Skeletal muscle satellite cell (primary cell): ENCODE data around the gene TFPI.

Experiments used
- H3K27me3 ChIP-seq: 2 replicates; pipeline ENCODE4 v1.7.0; 2013; ENCODE audit warnings: low read length; ENCODE audit not compliant: control insufficient read depth, insufficient read depth
- H3K36me3 ChIP-seq: 2 replicates; pipeline ENCODE4 v1.7.0; 2013; ENCODE audit warnings: mild to moderate bottlenecking, control low read depth, low read length; ENCODE audit not compliant: insufficient read depth
- H3K4me1 ChIP-seq: 2 replicates; pipeline ENCODE4 v1.7.0; 2013; ENCODE audit warnings: low read length; ENCODE audit not compliant: control insufficient read depth, insufficient read depth
- H3K4me2 ChIP-seq: 2 replicates; pipeline ENCODE4 v1.7.0; 2013; ENCODE audit warnings: mild to moderate bottlenecking, low read length
- H3K4me3 ChIP-seq: 2 replicates; pipeline ENCODE4 v1.7.0; 2013; ENCODE audit warnings: low read length
- H3K9ac ChIP-seq: 2 replicates; pipeline ENCODE4 v1.7.0; 2013; ENCODE audit warnings: mild to moderate bottlenecking, low read depth, low read length, moderate library complexity
- H3K9me3 ChIP-seq: replicated peaks from 2 replicates; pipeline ENCODE4 v1.7.0; 2013; ENCODE audit warnings: mild to moderate bottlenecking, control low read depth, low read length

TFPI gene

GRCh38 chr2:187446711-187447110 lies 107.5 kb downstream of the TFPI start:
- Histone ChIP-seq H3K36me3 (no peaks in the 10 kb centered on the region), H3K9me3 (no peaks in the 10 kb centered on the region), H3K9ac (no peak overlapping the region), H3K4me2 (peak overlapping the region; percentile 70), H3K27me3 (no peaks in the 10 kb centered on the region), H3K4me3 (peak overlapping the region; percentile 52), H3K4me1 (peaks cover 9% of the 10 kb centered on the region)

- Histone ChIP-seq H3K4me3 (no peak overlapping the region), H3K27me3 (no peaks in the 10 kb centered on the region), H3K9ac (no peak overlapping the region), H3K4me1 (peaks cover 9% of the 10 kb centered on the region), H3K9me3 (no peaks in the 10 kb centered on the region), H3K4me2 (no peak overlapping the region), H3K36me3 (no peaks in the 10 kb centered on the region)
These were observed 109.2 kb downstream of the TFPI start for GRCh38 chr2:187445051-187445450.

DNA sequence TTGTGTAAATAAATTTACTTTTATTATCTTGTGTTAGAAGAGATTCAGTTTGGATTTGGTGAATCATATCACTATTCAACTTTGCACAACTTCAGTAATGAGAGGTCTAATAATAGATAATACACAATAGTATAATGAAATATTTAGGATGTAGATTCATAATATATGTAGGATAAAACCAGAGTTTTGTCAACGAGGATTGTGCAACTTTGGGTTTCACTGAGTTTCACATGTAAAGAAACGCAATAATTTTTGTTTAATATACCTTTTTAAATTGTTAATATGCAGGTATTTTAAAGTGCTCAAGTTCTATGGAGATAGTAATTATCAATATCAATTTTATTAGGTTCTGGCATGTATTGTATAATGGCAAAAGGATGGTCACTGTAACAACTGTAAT lies 111.5 kb downstream of the TFPI start:
- Histone ChIP-seq H3K36me3 (no peaks in the 10 kb centered on the region), H3K9ac (no peak overlapping the region), H3K4me1 (peaks cover under 1% of the 10 kb centered on the region), H3K4me2 (no peak overlapping the region), H3K27me3 (no peaks in the 10 kb centered on the region), H3K9me3 (no peaks in the 10 kb centered on the region), H3K4me3 (no peak overlapping the region)

GRCh38 chr2:187442378-187442777 lies 111.9 kb downstream of the TFPI start:
- H3K9me3 ChIP-seq: no peaks in the 10 kb centered on the region
- no peak overlapping the region for H3K9ac ChIP-seq
- no peak overlapping the region for H3K4me3 ChIP-seq
- no peaks in the 10 kb centered on the region for H3K4me1 ChIP-seq
- H3K36me3 ChIP-seq: no peaks in the 10 kb centered on the region
- no peaks in the 10 kb centered on the region for H3K27me3 ChIP-seq
- H3K4me2 ChIP-seq: no peak overlapping the region

DNA sequence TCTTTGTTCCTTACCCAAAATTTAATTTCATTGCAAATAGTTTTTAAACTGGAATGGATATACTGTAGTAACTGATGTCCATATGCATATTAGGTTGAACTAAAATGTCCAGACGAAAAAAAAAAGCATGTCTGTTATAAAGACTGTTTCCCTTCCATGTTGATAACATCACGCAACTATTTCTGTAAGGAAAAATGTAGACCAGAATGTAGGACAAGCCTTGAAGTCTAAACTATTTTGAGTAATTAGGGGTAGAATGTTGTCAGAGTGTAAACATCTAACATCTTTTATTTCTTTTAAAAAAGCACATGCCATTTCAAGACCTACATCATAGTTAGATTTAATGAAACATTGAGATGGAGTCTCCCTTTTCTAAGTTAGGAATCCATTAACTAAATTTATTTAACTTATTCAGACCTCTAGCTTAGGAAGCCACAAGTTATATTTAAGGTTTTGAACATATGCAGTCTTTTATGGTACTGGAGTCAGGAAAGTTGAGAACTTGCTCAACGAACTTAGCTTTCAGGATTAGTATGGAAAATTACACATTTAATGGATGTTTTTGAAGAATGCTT lies 114.0 kb downstream of the TFPI start:
- Histone ChIP-seq H3K4me3 (no peak overlapping the region), H3K4me1 (peaks cover 10% of the 10 kb centered on the region), H3K4me2 (no peak overlapping the region), H3K36me3 (no peaks in the 10 kb centered on the region), H3K27me3 (no peaks in the 10 kb centered on the region), H3K9ac (no peak overlapping the region), H3K9me3 (no peaks in the 10 kb centered on the region)

DNA sequence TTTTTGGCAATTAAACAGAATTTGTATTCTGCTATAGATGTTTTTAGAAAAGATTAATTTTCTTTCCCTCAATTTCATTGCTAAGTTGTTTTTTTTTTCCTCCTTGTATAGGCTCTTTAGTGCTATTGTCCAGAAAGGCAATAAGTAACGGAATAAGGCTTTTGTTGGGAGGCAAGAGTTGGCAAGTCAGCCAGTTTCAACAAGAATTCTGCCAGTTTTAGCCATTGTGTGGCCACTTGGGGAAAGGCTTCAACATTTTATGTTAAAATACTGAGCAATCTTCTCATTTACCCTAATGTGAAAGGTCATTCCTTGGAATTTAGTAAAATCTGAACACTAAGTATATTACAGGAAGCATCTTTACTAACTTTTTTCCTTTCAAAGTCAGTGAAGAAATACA lies 115.8 kb downstream of the TFPI start:
- Histone ChIP-seq H3K4me2 (no peak overlapping the region), H3K27me3 (no peaks in the 10 kb centered on the region), H3K36me3 (no peaks in the 10 kb centered on the region), H3K9ac (no peak overlapping the region), H3K9me3 (no peaks in the 10 kb centered on the region), H3K4me1 (peaks cover 20% of the 10 kb centered on the region), H3K4me3 (no peak overlapping the region)

DNA sequence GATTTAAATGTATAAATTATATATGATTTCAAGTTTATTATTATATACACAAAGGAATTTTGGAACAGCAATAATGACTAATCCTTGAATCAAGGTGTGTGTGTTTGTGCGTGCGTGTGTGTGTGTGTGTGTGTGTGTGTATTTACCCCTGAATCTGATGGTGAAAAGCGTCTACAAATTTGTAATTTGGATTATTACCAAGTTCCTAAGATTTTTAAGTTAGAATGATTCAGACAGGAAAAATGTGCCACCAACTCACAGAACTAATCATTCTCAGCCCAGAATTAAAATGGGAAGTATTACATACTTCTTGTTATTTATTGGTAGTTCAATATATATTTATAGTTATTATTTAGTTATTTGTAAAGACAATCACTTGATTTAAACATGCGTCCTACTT lies 118.5 kb downstream of the TFPI start:
- Histone ChIP-seq H3K9me3 (no peaks in the 10 kb centered on the region), H3K9ac (no peak overlapping the region), H3K27me3 (no peaks in the 10 kb centered on the region), H3K4me2 (no peak overlapping the region), H3K4me1 (peaks cover 20% of the 10 kb centered on the region), H3K36me3 (no peaks in the 10 kb centered on the region), H3K4me3 (no peak overlapping the region)

DNA sequence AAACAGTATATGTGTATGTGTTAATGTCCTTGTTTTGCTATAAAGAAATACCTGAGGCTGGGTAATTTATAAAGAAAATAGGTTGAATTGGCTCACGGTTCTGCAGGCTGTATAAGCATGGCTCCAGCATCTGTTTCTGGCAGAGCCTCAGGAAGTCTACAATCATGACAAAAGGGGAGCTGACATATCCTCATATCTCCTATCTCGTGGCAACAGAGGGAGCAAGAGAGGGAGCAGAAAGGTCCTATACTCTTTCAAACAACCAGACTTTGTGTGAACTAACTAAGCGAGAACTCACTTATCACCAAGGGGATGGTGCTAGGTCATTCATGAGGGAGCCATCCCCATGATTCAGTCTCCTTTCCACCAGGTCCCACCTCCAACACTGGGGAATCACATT lies 119.2 kb downstream of the TFPI start:
- Histone ChIP-seq H3K36me3 (no peaks in the 10 kb centered on the region), H3K9me3 (no peaks in the 10 kb centered on the region), H3K4me3 (no peak overlapping the region), H3K4me2 (no peak overlapping the region), H3K9ac (no peak overlapping the region), H3K4me1 (peaks cover 25% of the 10 kb centered on the region), H3K27me3 (no peaks in the 10 kb centered on the region)

GRCh38 chr2:187434342-187434785 lies 119.9 kb downstream of the TFPI start:
- H3K27me3 ChIP-seq: no peaks in the 10 kb centered on the region
- H3K4me2 ChIP-seq: no peak overlapping the region

DNA sequence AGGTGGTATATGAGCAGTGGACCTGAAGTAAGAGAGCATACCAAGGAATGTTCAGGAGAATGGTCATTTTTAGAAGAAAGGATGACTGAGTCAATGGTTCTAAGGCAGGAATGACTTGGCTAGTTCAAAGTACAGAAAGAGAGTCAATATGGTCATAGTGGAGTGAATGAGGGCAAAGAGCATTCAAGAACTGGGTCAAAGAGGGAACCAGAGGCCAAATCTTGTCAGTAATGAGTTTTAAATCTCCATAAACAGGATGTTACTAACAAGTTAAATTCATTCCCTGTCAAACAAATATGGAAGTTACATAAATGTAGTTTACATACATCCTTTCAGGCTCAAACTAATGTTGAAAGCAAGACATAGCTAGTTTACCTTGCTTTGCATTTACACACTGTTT lies 122.3 kb downstream of the TFPI start:
- H3K27me3 ChIP-seq: no peaks in the 10 kb centered on the region
- no peaks in the 10 kb centered on the region for H3K36me3 ChIP-seq
- no peaks in the 10 kb centered on the region for H3K9me3 ChIP-seq
- no peak overlapping the region for H3K4me3 ChIP-seq
- no peak overlapping the region for H3K4me2 ChIP-seq
- H3K4me1 ChIP-seq: peaks cover 34% of the 10 kb centered on the region
- no peak overlapping the region for H3K9ac ChIP-seq

More at GRCh38 chr2:187434342-187434785, 119.9 kb downstream of the TFPI start:
- no peaks in the 10 kb centered on the region for H3K9me3 ChIP-seq
- H3K36me3 ChIP-seq: no peaks in the 10 kb centered on the region
- H3K4me3 ChIP-seq: no peak overlapping the region
- peaks cover 31% of the 10 kb centered on the region for H3K4me1 ChIP-seq
- no peak overlapping the region for H3K9ac ChIP-seq

- no peaks in the 10 kb centered on the region for H3K27me3 ChIP-seq
- peak overlapping the region; percentile 43 for H3K4me2 ChIP-seq
- H3K4me1 ChIP-seq: peaks cover 24% of the 10 kb centered on the region
- no peaks in the 10 kb centered on the region for H3K9me3 ChIP-seq
- peak overlapping the region; percentile 60 for H3K9ac ChIP-seq
- H3K4me3 ChIP-seq: no peak overlapping the region
- H3K36me3 ChIP-seq: no peaks in the 10 kb centered on the region
These were observed 124.2 kb downstream of the TFPI start for GRCh38 chr2:187429989-187430388.

- Histone ChIP-seq H3K9ac (peak overlapping the region; percentile 68), H3K4me3 (peak overlapping the region; percentile 23), H3K4me2 (peak overlapping the region; percentile 60), H3K27me3 (no peaks in the 10 kb centered on the region), H3K4me1 (peaks cover 13% of the 10 kb centered on the region), H3K36me3 (no peaks in the 10 kb centered on the region), H3K9me3 (no peaks in the 10 kb centered on the region)
These were observed 130.1 kb downstream of the TFPI start for GRCh38 chr2:187424146-187424545.
